Colon (tissue), 2 donors: ENCODE measurements around the gene AK5.

Source experiments
- FAIRE-seq: peaks from 2 replicates; lab custom pipeline; 2012; peaks lifted over from hg19 to GRCh38; lab: Jason Lieb, UNC
- donor health status: control.
- donor health status: control.

The AK5 gene

GRCh38 chr1:77281491-77282186, at the start of gene AK5:
AK5 (plus strand) TSS chr1:77282019; CDS start chr1:77282314, 295 bp downstream.
- FAIRE-seq, result no peak

GRCh38 chr1:77232829-77233228, 49.0 kb upstream of the AK5 start:
- no peak for FAIRE-seq

DNA sequence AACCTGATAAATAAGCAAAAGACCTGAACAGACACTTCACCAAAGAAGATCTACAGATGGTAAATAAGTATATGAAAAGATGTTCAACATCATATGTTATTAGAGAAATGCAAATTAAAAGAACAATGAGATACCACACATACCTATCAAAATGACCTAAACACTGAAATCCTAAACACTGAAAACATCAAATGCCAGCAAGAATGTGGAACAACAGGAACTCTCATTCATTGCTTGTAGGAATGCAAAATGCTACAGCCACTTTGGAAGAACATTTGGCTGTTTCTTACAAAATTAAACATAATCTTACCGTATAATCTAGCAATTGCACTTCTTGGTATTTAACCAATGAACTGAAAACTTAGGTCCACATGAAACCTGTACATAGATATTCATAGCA, 47.7 kb upstream of the AK5 start:
- no peak for FAIRE-seq

GRCh38 chr1:77234943-77235342, 46.9 kb upstream of the AK5 start:
- FAIRE-seq, result no peak

GRCh38 chr1:77238462-77238861, 43.4 kb upstream of the AK5 start:
- no peak for FAIRE-seq

DNA sequence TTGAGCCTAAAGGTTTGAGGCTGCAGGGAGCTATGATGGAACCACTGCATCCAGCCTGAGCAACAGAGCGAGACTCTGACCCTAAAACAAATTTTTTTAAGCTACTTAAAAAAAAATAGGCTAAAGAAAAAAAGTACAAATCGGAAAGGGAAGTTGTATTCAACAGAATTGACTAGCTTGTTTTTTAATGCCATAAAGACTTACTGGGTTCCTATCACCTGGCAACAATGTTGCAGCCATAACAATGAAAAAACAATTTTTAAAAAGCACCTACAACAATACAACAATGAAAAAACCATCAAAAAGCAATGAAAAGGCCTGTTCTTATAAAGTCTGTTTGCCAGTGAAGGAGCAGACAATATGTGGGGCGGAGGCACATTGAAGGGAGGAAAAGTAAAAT, 42.5 kb upstream of the AK5 start:
- no peak for FAIRE-seq

- FAIRE-seq, result no peak
These were observed 36.0 kb upstream of the AK5 start for GRCh38 chr1:77245830-77246229.

- FAIRE-seq, result no peak
These were observed 31.7 kb upstream of the AK5 start for GRCh38 chr1:77250126-77250525.

DNA sequence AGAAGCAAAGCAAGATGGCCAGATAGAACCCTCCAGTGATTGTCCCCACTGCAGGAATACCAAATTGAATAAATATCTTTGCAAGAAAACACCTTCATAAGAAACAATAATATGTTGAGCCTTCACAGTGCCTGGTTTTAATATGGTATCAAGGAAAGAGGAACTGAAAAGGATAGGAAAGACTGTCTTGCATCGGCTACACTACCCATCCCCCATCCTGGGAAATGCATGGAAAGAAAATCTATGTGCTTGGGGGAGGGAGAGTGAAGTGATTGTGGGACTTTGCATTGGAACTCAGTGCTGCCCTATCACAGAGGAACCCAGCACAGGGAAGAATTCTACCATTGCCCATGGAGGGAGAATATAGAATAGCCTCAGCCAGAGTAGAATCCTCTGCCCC, 28.6 kb upstream of the AK5 start:
- FAIRE-seq, result no peak

DNA sequence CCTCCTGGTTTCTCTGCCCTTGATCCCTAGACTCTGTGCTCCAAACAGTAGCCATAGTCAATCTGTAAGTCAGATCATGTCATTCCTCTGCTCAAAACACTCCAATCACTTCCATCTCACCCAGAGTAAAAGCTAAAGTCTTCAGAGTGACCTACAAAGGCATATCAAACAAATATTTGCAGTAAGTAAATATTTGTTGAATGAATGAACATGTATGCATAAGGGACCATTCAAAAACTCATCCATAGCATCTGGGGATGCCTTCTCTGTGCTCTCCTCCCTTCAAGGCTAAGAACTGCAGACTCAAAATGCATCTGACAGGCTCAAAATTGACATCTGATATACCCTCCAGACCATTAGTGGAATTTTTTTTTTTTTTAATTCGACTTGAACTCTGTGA, 18.1 kb upstream of the AK5 start:
- no peak for FAIRE-seq

- no peak for FAIRE-seq
These were observed 16.6 kb upstream of the AK5 start for GRCh38 chr1:77265180-77265579.

DNA sequence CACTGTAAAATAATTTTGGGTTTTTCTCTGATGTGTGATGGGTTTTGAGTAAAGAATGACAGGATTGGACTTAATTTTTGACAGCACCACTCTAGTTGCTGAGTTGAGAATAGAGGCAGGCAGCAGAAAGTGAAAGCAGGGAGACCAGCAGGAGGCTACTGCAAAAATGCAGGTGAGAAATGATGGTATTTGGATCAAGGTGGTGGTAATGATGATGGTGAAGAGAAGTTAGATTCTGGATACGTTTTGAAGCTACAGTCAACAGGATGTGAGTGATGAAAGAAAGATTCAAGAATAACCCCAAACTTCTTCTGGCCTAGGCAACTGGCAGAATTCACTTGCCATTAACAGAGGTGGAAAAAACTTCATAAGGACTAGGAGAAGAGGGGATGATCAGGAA, 14.8 kb upstream of the AK5 start:
- FAIRE-seq, result no peak

DNA sequence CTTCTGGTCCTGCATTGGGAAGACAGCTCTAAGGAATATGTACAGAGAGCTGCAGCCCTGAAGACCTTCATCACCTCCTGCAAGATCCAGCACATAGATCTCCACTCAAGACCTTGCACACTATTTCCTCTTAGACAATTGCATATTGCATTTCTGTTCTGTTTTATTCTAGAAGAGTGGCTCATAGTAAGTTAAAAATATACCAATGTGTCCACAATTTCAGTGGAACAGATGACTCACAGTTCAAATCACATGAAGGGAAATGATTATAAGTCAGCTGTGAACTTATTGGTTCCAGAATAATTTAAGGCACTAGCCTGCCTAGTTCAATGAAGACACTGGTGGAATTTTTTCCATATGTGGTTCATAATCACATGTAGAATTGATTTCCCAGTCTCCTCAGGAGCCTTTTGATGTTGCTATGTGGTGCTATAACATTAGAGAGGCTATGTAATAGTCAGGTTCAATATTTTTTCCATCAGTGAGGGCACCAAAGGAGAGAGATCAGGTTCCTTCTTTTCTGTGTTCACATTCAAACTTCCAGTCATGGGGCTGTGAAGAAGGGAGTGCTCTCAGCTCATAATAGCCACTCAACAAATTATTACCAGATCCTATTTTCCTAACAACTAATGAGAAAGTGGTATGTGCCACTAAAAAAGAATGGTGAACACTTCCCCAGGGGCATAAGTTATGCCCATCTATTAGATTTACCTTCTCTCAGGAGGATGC, 9.8 kb upstream of the AK5 start:
- no peak for FAIRE-seq

- no peak for FAIRE-seq
These were observed 7.9 kb upstream of the AK5 start for GRCh38 chr1:77273891-77274290.

- FAIRE-seq, result no peak
These were observed 6.6 kb upstream of the AK5 start for GRCh38 chr1:77275194-77275593.

GRCh38 chr1:77276941-77277340, 4.9 kb upstream of the AK5 start:
- no peak for FAIRE-seq

GRCh38 chr1:77279929-77280328, 1.9 kb upstream of the AK5 start:
- FAIRE-seq, result no peak

DNA sequence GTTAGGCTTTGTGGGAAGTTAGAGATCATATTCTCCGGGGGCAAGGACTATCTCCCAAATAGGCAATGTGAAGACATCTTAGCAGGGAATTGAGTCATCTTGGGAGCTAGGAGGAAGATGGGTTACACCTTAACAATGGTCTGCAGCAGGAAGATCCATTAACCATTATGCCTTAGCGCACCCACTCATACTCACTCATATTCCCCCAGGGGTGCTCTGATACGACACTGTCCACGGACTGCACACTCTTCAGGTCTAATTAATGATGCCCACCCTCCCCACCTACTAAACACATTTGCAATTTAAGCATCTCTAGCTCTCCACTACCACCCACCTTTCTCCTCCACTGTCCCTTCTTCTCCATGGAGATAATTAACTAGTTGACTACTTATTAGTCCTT, 857 bp upstream of the AK5 start:
- no peak for FAIRE-seq

DNA sequence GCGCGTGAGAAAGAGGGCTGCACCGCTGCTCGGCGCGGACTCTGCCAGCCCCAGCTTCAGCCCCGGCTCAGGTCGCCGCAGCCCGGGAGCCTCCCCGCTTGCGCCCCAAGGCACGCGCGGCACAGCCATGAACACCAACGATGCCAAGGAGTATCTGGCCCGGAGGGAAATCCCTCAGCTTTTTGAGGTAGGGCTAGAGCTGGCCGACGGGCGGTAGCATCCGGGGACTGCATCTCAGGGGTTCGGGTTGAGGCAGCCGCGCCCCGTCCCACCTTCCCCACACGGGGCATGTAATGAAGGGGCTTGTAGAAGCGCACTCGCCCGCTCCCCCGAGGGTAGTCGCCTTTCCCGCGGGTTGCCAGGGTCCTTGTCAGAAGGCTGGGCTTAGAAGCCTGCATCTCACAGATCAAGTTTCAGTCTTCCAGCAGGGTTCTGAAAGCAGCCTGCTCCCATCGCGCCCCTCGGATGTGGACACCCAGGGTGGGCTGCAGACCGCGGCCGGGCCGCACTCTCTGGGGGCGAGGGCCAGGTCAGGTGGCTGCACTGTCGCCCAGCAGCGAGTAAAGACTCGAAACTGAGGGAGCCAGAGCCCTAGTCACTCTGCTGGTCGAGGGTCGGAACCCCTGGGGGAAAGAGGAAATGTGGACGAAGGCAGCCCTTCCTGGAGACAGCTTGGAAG, 507 bp downstream of the AK5 start:
- FAIRE-seq, result no peak

GRCh38 chr1:77282866-77283539, 1.2 kb downstream of the AK5 start:
- FAIRE-seq, result no peak

GRCh38 chr1:77283701-77284425, 2.0 kb downstream of the AK5 start:
- FAIRE-seq, result no peak

GRCh38 chr1:77287535-77287934, 5.7 kb downstream of the AK5 start:
- no peak for FAIRE-seq
